Activated CD4-positive, alpha-beta T cell treated with anti-CD3 and anti-CD28 coated beads, Interleukin-2, amount 10 ng/mL, durations not matched to agents 7 days and 5 days (primary cell): Measurements from ENCODE around the gene RNF214. TPM values are rescaled to one million over a fixed set of nuclear protein-coding genes. Genes with fewer than 3 reads are reported as not detected.
A peak's percentile ranks its signal among the peaks of the same experiment; 100 is the strongest.

Experiments used
- CTCF ChIA-PET: fragments of 350-600 bp; sonication (Branson Sonifier 250); formaldehyde crosslinking; loops from one replicate; lab custom pipeline; 2021; ENCODE audit warnings: antibody characterized with exemption; lab: Charles Lee
- POLR2A ChIA-PET: fragments of 350-600 bp; sonication (Branson Sonifier 250); formaldehyde crosslinking; loops from one replicate; lab custom pipeline; 2021; ENCODE audit warnings: antibody characterized with exemption; lab: Charles Lee
- DNase-seq: peaks from one replicate; pipeline ENCODE4 v3.0.0-alpha.2; 2020
- H3K27ac Mint-ChIP-seq: one replicate; pipeline ENCODE4 v1.8.0; 2021; ENCODE audit warnings: mild to moderate bottlenecking, moderate library complexity, mixed read lengths
- H3K27me3 Mint-ChIP-seq: one replicate; pipeline ENCODE4 v1.8.0; 2021; ENCODE audit warnings: mixed read lengths
- H3K36me3 Mint-ChIP-seq: one replicate; pipeline ENCODE4 v1.8.0; 2021; ENCODE audit warnings: low read depth, mixed read lengths
- H3K4me1 Mint-ChIP-seq: one replicate; pipeline ENCODE4 v1.8.0; 2021; ENCODE audit warnings: mixed read lengths
- H3K4me3 Mint-ChIP-seq: one replicate; pipeline ENCODE4 v1.8.0; 2021; ENCODE audit warnings: mild to moderate bottlenecking, moderate library complexity, mixed read lengths
- H3K9me3 Mint-ChIP-seq: one replicate; pipeline ENCODE4 v1.8.0; 2021; ENCODE audit warnings: mixed read lengths
- total RNA-seq, 2 experiments: library from RNA; stranded (reverse); gene quantifications; one replicate each; pipeline ENCODE4 v1.2.3, GENCODE V29; 2021

RNF214 gene
- total RNA-seq, 2 experiments from 2014 or later, result 22.2 to 23.8 TPM

DNA sequence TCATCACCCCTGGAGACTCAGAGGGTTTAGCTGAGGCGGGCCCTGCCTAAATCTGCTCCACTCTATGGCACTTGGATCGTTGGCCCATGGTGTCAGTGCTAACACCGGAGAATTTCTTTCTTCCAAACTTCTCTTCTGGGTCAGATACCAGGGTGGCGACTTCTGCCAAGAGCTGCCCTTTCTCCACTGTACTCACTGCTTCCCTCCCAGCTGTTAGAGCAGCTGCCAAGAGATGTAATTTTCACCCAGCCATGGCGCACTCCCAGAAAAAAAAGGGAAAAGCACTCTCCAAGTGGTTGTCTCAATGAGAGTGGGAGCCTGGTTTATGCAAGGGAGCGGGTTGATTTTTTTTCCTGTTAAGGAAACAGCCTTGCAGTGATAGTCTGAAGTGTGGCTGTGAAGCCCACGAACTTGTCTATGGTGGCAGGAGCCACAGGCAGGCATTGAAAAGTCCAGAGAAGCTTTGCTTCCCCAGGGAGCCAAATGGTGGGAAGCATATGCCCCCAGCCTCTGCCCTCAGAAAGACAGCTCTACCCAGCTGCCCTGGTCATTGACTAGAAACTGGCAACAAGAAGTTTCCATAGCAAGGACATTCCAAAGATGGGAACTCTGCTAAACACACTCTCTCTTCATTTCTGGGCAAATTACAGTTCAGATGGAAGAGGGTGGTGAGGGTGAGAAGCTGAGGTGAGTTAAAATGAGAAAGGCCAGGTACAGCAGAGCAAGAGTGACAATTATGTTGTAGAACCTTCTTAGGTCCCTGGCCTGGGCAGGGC is 11.3 kb upstream of the RNF214 start:
- ChIA-PET CTCF (interaction anchor here (1.1 to 1.6 kb wide), 2 partner anchors 9 to 10 kb away, joined by 4 to 8 read pairs; no protein-coding TSS in a partner anchor), POLR2A (no interaction called here)
- no peak for DNase-seq
- H3K9me3 Mint-ChIP-seq, result no peaks in the 10 kb centered on the region
- peaks cover 8% of the 10 kb centered on the region for H3K4me1 Mint-ChIP-seq
- no peaks in the 10 kb centered on the region for H3K27me3 Mint-ChIP-seq
- H3K36me3 Mint-ChIP-seq, result peaks cover 71% of the 10 kb centered on the region
- H3K4me3 Mint-ChIP-seq, result no peak overlapping the region
- no peak overlapping the region for H3K27ac Mint-ChIP-seq

DNA sequence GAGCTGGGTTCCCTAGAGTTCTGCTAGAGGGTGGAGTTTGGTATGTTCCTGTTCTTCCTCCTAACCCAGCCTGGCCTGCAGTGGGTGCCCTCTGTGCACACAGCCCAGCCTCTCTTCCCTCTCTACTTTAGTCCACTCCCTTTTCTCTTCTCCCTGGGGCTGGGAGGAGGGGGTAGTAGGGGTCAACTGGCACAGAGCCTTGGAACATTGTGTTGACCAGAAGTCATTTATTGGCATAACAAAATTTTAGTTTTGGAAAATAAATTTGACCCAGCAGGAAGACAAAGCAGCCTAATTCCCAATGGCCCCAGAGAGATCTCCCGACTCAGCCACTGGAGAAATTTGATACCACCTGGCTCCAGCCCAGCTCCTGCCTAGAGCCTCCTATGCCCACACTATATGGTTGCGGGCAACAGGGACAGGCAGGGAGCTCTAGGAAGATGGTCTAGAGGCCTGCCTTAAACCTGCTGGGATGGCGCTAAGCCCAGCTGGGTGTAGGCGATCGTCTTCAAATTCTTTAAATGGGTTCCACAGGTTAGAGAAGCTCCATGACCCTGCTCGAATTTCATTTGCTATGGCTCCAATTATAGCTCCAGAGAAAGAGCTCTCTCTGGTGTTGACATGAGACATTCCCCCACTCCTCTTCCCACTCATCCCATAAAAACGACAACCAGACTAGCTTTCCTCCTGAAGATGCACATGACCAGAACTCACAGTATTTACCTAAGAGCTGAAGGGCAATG is 10.5 kb upstream of the RNF214 start:
- CTCF ChIA-PET, result interaction anchor here (1.6 kb wide), 1 partner anchor 8 kb away, joined by 8 read pairs; no protein-coding TSS in a partner anchor
- H3K27me3 Mint-ChIP-seq, result no peaks in the 10 kb centered on the region
- DNase-seq, result no peak
- H3K9me3 Mint-ChIP-seq, result no peaks in the 10 kb centered on the region
- H3K4me1 Mint-ChIP-seq, result peaks cover 15% of the 10 kb centered on the region
- H3K36me3 Mint-ChIP-seq, result peaks cover 73% of the 10 kb centered on the region
- H3K4me3 Mint-ChIP-seq, result no peak overlapping the region
- H3K27ac Mint-ChIP-seq, result no peak overlapping the region
- POLR2A ChIA-PET, result no interaction called here

- H3K27me3 Mint-ChIP-seq, result no peaks in the 10 kb centered on the region
- peaks cover 23% of the 10 kb centered on the region for H3K4me1 Mint-ChIP-seq
- CTCF ChIA-PET, result no interaction called here
- H3K36me3 Mint-ChIP-seq, result peaks cover 71% of the 10 kb centered on the region
- DNase-seq, result no peak
- H3K9me3 Mint-ChIP-seq, result no peaks in the 10 kb centered on the region
- no peak overlapping the region for H3K27ac Mint-ChIP-seq
- POLR2A ChIA-PET, result no interaction called here
- H3K4me3 Mint-ChIP-seq, result no peak overlapping the region
Measured at GRCh38 chr11:117222991-117223740, 9.3 kb upstream of the RNF214 start.

- POLR2A ChIA-PET, result no interaction called here
- Mint-ChIP-seq H3K27me3 (no peaks in the 10 kb centered on the region), H3K36me3 (peaks cover 69% of the 10 kb centered on the region), H3K9me3 (no peaks in the 10 kb centered on the region), H3K27ac (no peak overlapping the region), H3K4me3 (no peak overlapping the region), H3K4me1 (peaks cover 28% of the 10 kb centered on the region)
- DNase-seq, result no peak
- CTCF ChIA-PET, result interaction anchor here (0.6 to 1.0 kb wide), 3 partner anchors 45 to 388 kb away, joined by 3 read pairs; no protein-coding TSS in a partner anchor
Measured at GRCh38 chr11:117223741-117224689, 8.5 kb upstream of the RNF214 start.

DNA sequence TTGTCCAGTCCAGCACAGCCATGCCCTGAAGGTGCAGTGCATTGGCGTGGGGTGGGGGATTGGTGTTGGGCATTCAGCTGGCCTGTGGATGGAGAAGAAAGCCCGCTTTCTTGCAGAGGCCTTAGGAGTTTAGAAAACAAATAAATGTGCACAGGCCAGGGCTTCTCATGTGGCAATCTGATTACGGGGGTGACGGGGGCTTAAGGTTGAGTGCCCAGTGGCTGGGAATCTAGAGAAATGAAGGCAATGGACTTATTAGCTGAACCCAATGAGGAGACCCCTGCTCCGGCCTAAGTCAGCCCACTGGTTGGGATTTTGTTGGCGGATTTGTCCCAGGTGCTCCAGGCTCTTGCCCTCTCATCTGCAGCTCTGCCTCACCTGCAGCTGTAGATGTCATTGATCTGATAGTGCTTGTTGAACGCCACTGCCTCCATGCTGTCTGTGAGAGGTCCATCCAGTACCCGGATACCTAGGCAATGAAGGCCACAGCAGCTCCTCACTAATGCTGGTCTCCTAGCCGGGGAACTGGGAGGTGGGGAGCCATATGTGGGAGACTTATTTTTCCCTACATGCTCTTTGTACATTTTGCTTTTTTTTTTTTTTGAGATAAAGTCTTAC is 6.8 kb upstream of the RNF214 start:
- H3K36me3 Mint-ChIP-seq, result peaks cover 74% of the 10 kb centered on the region
- H3K27ac Mint-ChIP-seq, result no peak overlapping the region
- H3K4me3 Mint-ChIP-seq, result no peak overlapping the region
- DNase-seq, result no peak
- ChIA-PET POLR2A (no interaction called here), CTCF (interaction anchor here (0.6 to 2.3 kb wide), 16 partner anchors 9 to 435 kb away, joined by 3 to 12 read pairs (median 4); partner anchors contain the start of genes APOA5 and PAFAH1B2)
- H3K4me1 Mint-ChIP-seq, result peaks cover 37% of the 10 kb centered on the region
- H3K9me3 Mint-ChIP-seq, result no peaks in the 10 kb centered on the region
- no peaks in the 10 kb centered on the region for H3K27me3 Mint-ChIP-seq

GRCh38 chr11:117226388-117227385 is 5.8 kb upstream of the RNF214 start:
- H3K4me3 Mint-ChIP-seq, result no peak overlapping the region
- H3K36me3 Mint-ChIP-seq, result peaks cover 73% of the 10 kb centered on the region
- H3K27me3 Mint-ChIP-seq, result no peaks in the 10 kb centered on the region
- H3K4me1 Mint-ChIP-seq, result peaks cover 41% of the 10 kb centered on the region
- no peaks in the 10 kb centered on the region for H3K9me3 Mint-ChIP-seq
- DNase-seq, result peak; percentile 62
- ChIA-PET POLR2A (interaction anchor here (0.7 kb wide), 1 partner anchor 150 kb away, joined by 3 read pairs; no protein-coding TSS in a partner anchor), CTCF (interaction anchor here (0.6 to 2.3 kb wide), 29 partner anchors 8 to 494 kb away, joined by 3 to 12 read pairs (median 4); partner anchors contain the start of genes APOA4, APOA5, PAFAH1B2 and SIDT2)
- H3K27ac Mint-ChIP-seq, result peak overlapping the region; percentile 71

DNA sequence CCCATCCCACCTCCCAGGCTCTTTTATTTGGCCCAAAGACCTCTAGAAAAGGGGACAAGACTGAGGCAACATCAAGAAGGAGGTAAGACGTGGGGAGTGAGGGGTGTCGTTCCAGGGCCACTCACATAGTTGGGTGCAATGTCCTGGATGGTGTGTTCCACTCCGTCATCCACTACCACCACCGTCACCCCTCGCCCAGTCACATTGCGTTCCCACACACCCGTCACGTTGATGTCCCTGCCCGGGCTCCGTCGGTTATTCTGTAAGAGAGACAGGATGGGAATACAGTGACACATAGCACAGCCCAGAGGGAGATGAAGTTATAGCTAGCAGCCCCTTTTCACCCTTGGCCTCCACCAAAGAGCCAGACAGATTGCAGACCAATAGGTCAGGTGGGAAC is 4.4 kb upstream of the RNF214 start:
- Mint-ChIP-seq H3K9me3 (no peaks in the 10 kb centered on the region), H3K36me3 (peaks cover 67% of the 10 kb centered on the region), H3K4me1 (peaks cover 42% of the 10 kb centered on the region), H3K27me3 (no peaks in the 10 kb centered on the region), H3K27ac (peak overlapping the region; percentile 81), H3K4me3 (peak overlapping the region; percentile 19)
- ChIA-PET CTCF (interaction anchor here (0.6 to 2.0 kb wide), 4 partner anchors 10 to 445 kb away, joined by 3 to 10 read pairs (median 4); partner anchors contain the start of gene APOA5), POLR2A (interaction anchor here (0.6 kb wide), 1 partner anchor 98 kb away, joined by 3 read pairs; no protein-coding TSS in a partner anchor)
- no peak for DNase-seq

DNA sequence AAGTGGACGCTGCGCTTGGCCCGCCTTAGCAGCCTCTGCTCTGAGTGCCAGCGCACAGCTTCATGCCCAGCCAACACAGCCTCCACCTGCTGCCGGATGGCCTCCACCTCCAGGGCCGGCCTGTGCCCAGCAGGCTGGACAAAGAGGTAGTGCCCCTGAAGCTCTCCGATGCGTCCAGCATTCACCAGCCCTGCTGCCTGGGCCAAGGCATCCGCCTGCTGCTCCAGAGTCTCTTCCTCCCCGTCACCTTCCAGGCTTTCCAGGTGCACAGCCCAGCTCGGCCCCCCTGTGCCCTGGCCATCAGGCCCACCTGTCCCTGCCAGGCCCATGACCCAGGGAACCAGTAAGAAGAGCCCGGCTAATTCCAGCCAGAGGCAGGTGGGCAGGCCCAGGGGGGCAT is 3.1 kb upstream of the RNF214 start:
- ChIA-PET CTCF (interaction anchor here (0.5 to 1.5 kb wide), 4 partner anchors 8 to 492 kb away, joined by 3 to 8 read pairs (median 4); no protein-coding TSS in a partner anchor), POLR2A (no interaction called here)
- Mint-ChIP-seq H3K36me3 (peaks cover 60% of the 10 kb centered on the region), H3K9me3 (no peaks in the 10 kb centered on the region), H3K4me1 (peaks cover 53% of the 10 kb centered on the region), H3K27me3 (no peaks in the 10 kb centered on the region), H3K27ac (peak overlapping the region; percentile 96), H3K4me3 (peak overlapping the region; percentile 98)
- no peak for DNase-seq

DNA sequence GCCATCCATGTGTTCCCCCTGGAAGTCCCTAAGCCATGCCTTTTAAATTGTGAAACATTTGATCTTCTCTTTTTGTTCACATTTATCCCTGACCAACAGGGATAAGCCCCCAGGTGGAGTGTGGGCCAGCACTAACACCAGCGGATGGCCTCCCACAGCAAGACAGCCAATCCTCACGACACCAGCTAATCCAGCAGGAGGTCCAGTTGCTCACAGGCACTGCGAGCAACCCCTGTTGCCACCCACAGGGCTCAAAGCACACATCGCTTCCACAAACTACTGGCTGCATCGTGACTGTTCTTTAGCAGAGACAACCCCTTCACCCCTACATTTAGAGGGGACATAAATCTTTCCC is 2.6 kb upstream of the RNF214 start:
- Mint-ChIP-seq H3K9me3 (no peaks in the 10 kb centered on the region), H3K4me3 (peak overlapping the region; percentile 98), H3K4me1 (peaks cover 53% of the 10 kb centered on the region), H3K27me3 (no peaks in the 10 kb centered on the region), H3K36me3 (peaks cover 58% of the 10 kb centered on the region), H3K27ac (peak overlapping the region; percentile 96)
- POLR2A ChIA-PET, result no interaction called here
- no peak for DNase-seq
- CTCF ChIA-PET, result interaction anchor here (0.5 to 2.3 kb wide), 6 partner anchors 9 to 492 kb away, joined by 3 to 8 read pairs (median 4); no protein-coding TSS in a partner anchor

DNA sequence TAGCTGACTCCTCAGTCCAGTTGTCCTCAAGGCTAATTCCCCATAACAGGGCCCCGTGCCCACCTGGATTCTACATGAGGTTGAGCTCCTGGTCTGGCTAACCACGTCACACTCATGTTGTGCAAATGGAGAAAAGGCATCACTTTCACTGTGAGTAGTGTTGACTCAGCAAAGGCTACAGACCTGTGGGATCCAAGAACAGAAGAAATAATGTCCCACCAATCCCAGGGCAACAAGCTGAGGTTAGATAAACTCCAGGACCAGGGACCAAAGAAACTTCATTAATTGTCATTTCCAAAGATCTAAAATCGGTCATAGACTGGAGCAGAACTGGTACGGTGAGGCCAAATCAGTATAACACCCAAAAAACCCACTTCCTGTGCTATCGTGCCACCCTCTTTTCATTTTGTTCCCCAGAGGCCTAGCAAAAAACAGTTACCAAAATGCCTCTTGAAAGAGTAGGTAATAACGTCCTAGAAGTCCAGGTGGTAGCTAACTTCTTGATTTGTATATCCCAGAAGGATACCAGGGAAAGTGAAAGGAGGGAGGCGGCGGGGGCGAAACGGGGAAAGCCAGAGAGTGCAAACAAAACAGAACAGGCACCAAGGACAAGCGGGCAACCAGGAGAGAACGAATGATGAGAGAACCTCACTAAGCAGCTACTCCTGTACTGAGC is 2.0 kb upstream of the RNF214 start:
- H3K36me3 Mint-ChIP-seq, result peaks cover 53% of the 10 kb centered on the region
- H3K9me3 Mint-ChIP-seq, result no peaks in the 10 kb centered on the region
- H3K4me1 Mint-ChIP-seq, result peaks cover 53% of the 10 kb centered on the region
- peak overlapping the region; percentile 98 for H3K4me3 Mint-ChIP-seq
- ChIA-PET CTCF (interaction anchor here (0.6 to 2.3 kb wide), 10 partner anchors 9 to 580 kb away, joined by 3 to 8 read pairs (median 4); no protein-coding TSS in a partner anchor), POLR2A (no interaction called here)
- H3K27me3 Mint-ChIP-seq, result no peaks in the 10 kb centered on the region
- DNase-seq, result peak; percentile 63
- H3K27ac Mint-ChIP-seq, result peak overlapping the region; percentile 96
